Nephron progenitor cell (in vitro differentiated cells): ENCODE data around the gene CPZ.
"Not testable (repeated sequence)": the region's sequence is repeated elsewhere in the genome, so short reads cannot be mapped to it uniquely, and the experiment has no call there.

Experiments
- DNase-seq: peaks from one replicate; pipeline ENCODE4 v3.0.0; 2021
- H3K27ac Mint-ChIP-seq: 2 replicates; pipeline ENCODE4 v1.8.0; 2021; ENCODE audit warnings: mild to moderate bottlenecking, moderate library complexity, mixed read lengths
- H3K27me3 Mint-ChIP-seq: 2 replicates; pipeline ENCODE4 v1.8.0; 2021; ENCODE audit warnings: mild to moderate bottlenecking, low read depth, mixed read lengths; ENCODE audit not compliant: poor library complexity
- H3K36me3 Mint-ChIP-seq: 2 replicates; pipeline ENCODE4 v1.8.0; 2021; ENCODE audit warnings: low read depth, mixed read lengths
- H3K4me1 Mint-ChIP-seq: 2 replicates; pipeline ENCODE4 v1.8.0; 2021; ENCODE audit warnings: mixed read lengths
- H3K4me3 Mint-ChIP-seq: 2 replicates; pipeline ENCODE4 v1.8.0; 2021; ENCODE audit warnings: mild to moderate bottlenecking, moderate library complexity, mixed read lengths
- H3K9me3 Mint-ChIP-seq: 2 replicates; pipeline ENCODE4 v1.8.0; 2021; ENCODE audit warnings: mild to moderate bottlenecking, moderate library complexity, mixed read lengths
- TF ChIP-seq, protein P1 (sequence below): fragments of 200-600 bp; sonication (generic); IDR thresholded peaks from 2 replicates; pipeline ENCODE4 v1.5.0; 2021; ENCODE audit warnings: antibody characterized with exemption

Gene CPZ

DNA sequence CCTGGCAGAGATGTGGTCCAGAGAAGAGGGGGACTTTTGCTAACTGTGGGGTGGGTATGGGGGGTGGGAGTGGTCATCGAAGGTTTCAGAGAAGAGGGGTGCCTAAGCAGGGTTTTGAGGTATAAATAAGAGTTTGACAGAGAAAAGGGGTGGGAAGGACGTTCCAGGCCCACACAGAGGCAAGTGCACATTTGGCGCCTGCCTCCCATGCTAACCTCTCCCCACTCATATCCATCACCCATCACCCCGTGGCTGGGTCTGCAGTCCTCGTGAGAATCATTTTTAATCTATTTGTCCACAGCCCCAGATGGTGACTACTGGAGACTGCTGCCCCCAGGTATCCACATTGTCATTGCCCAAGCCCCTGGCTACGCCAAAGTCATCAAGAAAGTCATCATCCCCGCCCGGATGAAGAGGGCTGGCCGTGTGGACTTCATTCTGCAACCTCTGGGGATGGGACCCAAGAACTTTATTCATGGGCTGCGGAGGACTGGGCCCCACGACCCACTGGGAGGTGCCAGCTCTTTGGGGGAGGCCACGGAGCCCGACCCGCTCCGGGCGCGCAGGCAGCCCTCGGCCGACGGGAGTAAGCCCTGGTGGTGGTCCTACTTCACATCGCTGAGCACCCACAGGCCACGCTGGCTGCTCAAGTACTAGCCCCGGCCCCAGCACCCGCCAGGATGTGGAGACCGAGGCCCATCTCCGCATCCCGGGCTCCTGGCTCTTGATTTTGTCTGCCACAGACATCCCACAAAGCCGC, 26.6 kb downstream of the CPZ start:
- H3K27me3 Mint-ChIP-seq = peaks cover 4% of the 10 kb centered on the region
- no peaks in the 10 kb centered on the region for H3K9me3 Mint-ChIP-seq
- no peak overlapping the region for H3K27ac Mint-ChIP-seq
- TF ChIP-seq, protein P1, sequence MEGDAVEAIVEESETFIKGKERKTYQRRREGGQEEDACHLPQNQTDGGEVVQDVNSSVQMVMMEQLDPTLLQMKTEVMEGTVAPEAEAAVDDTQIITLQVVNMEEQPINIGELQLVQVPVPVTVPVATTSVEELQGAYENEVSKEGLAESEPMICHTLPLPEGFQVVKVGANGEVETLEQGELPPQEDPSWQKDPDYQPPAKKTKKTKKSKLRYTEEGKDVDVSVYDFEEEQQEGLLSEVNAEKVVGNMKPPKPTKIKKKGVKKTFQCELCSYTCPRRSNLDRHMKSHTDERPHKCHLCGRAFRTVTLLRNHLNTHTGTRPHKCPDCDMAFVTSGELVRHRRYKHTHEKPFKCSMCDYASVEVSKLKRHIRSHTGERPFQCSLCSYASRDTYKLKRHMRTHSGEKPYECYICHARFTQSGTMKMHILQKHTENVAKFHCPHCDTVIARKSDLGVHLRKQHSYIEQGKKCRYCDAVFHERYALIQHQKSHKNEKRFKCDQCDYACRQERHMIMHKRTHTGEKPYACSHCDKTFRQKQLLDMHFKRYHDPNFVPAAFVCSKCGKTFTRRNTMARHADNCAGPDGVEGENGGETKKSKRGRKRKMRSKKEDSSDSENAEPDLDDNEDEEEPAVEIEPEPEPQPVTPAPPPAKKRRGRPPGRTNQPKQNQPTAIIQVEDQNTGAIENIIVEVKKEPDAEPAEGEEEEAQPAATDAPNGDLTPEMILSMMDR = no peak
- no peaks in the 10 kb centered on the region for H3K4me1 Mint-ChIP-seq
- no peak for DNase-seq
- no peak overlapping the region for H3K4me3 Mint-ChIP-seq
- H3K36me3 Mint-ChIP-seq = no peaks in the 10 kb centered on the region

DNA sequence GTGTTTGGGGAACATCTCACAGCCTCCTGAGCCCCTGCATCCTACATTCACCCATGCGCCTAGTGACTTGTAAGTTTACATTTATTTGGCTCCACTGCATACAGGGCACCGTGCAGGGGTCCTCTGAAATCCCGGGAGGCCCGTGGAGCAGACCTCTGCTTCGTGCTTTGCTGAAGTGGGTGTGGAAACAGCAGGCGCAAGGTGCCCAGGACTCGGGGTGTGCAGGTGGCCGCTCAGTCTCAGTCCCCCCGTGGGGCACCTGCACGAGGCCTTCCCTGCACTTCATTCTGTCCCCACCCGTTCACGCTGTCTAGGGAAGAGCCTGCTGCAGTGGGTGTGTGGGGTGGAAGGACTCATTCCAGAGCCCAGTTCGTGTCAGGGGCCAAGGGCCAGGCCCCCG, 28.6 kb downstream of the CPZ start:
- not testable (repeated sequence) for H3K4me1 Mint-ChIP-seq, DNase-seq, H3K9me3 Mint-ChIP-seq, H3K4me3 Mint-ChIP-seq, H3K27me3 Mint-ChIP-seq, H3K36me3 Mint-ChIP-seq, H3K27ac Mint-ChIP-seq

DNA sequence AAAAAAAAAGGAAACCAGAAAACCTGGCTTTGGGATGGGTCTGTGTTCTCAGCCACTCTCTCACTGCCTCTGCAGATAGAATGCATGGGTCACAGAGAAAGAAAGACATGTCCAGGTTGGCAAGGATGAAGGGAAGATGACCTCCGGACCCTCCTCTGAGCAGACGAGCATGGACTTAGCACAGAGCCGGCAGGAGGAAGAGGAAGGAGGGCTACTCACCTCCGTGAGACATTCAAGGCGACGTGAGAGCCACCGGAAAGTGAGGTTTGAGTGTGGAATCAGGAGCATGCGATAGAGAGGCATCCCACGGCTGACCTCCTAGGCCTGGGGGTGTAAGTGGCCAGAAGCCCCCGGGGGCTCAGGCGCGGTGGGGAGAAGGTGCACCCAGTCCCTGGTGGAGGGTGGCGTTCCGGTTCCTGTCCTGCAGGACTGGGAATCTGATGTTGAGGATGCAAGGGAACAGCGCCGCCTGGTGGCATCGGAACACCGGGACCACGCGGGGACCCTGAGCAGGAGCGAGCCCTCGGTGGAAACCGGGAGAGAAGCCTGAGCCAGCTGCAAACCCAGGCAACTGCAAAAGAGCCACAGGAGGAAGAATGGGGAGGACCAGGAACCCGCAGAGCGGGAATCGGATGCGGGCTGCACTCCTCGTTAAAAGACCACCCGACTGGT, 32.2 kb downstream of the CPZ start:
- H3K36me3 Mint-ChIP-seq, H3K27me3 Mint-ChIP-seq, H3K27ac Mint-ChIP-seq, H3K9me3 Mint-ChIP-seq, H3K4me3 Mint-ChIP-seq, H3K4me1 Mint-ChIP-seq, DNase-seq: not testable (repeated sequence)

DNA sequence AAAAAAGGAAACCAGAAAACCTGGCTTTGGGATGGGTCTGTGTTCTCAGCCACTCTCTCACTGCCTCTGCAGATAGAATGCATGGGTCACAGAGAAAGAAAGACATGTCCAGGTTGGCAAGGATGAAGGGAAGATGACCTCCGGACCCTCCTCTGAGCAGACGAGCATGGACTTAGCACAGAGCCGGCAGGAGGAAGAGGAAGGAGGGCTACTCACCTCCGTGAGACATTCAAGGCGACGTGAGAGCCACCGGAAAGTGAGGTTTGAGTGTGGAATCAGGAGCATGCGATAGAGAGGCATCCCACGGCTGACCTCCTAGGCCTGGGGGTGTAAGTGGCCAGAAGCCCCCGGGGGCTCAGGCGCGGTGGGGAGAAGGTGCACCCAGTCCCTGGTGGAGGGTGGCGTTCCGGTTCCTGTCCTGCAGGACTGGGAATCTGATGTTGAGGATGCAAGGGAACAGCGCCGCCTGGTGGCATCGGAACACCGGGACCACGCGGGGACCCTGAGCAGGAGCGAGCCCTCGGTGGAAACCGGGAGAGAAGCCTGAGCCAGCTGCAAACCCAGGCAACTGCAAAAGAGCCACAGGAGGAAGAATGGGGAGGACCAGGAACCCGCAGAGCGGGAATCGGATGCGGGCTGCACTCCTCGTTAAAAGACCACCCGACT, 37.8 kb downstream of the CPZ start:
- H3K9me3 Mint-ChIP-seq, H3K27me3 Mint-ChIP-seq, DNase-seq, H3K4me3 Mint-ChIP-seq, H3K4me1 Mint-ChIP-seq, H3K27ac Mint-ChIP-seq, H3K36me3 Mint-ChIP-seq: not testable (repeated sequence)

DNA sequence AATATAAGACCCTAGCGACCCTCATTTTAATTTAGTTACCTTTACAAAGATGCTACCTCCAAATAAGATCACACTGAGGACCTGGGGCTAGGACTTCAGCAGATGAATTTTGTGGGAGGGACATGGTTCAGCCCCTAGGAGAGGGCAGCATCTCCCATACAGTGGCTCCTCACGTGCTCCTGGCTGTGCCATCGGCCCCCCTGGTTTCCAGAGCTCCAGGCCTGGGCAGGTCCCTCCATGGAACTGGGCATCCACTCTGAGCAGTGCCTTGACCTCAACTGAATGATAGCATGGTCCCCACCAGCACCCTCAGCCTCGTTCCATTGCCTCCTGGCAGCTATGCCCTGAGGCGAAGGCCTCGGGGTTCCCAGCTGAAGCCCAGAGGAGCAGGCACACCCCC, 39.3 kb downstream of the CPZ start:
- not testable (repeated sequence) for H3K36me3 Mint-ChIP-seq, H3K27me3 Mint-ChIP-seq, H3K4me1 Mint-ChIP-seq, H3K4me3 Mint-ChIP-seq, H3K9me3 Mint-ChIP-seq, DNase-seq, H3K27ac Mint-ChIP-seq

DNA sequence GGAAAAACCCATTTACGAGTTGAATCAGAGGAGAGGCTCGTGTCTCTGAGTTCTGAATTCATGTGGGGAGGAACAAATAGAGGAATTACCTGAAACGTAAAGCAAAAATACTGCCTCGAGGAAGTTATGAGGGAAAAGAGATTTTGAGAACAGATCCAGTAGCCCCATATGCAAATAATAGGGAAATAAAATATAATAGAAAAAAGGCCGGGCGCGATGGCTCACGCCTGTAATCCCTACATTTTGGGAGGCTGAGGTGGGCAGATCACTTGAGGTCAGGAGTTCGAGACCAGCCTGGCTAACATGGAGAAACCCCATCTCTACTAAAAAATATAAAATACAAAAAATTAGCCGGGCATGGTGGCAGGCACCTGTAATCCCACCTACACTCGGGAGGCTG, 42.2 kb downstream of the CPZ start:
- not testable (repeated sequence) for H3K27ac Mint-ChIP-seq, H3K4me1 Mint-ChIP-seq, H3K4me3 Mint-ChIP-seq, H3K36me3 Mint-ChIP-seq, H3K9me3 Mint-ChIP-seq, DNase-seq
- H3K27me3 Mint-ChIP-seq = peaks cover 19% of the 10 kb centered on the region

DNA sequence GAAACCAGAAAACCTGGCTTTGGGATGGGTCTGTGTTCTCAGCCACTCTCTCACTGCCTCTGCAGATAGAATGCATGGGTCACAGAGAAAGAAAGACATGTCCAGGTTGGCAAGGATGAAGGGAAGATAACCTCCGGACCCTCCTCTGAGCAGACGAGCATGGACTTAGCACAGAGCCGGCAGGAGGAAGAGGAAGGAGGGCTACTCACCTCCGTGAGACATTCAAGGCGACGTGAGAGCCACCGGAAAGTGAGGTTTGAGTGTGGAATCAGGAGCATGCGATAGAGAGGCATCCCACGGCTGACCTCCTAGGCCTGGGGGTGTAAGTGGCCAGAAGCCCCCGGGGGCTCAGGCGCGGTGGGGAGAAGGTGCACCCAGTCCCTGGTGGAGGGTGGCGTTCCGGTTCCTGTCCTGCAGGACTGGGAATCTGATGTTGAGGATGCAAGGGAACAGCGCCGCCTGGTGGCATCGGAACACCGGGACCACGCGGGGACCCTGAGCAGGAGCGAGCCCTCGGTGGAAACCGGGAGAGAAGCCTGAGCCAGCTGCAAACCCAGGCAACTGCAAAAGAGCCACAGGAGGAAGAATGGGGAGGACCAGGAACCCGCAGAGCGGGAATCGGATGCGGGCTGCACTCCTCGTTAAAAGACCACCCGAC, 43.5 kb downstream of the CPZ start:
- peaks cover 25% of the 10 kb centered on the region for H3K27me3 Mint-ChIP-seq
- H3K9me3 Mint-ChIP-seq, H3K27ac Mint-ChIP-seq, H3K4me3 Mint-ChIP-seq, H3K36me3 Mint-ChIP-seq, DNase-seq: not testable (repeated sequence)
- peaks cover 21% of the 10 kb centered on the region for H3K4me1 Mint-ChIP-seq

DNA sequence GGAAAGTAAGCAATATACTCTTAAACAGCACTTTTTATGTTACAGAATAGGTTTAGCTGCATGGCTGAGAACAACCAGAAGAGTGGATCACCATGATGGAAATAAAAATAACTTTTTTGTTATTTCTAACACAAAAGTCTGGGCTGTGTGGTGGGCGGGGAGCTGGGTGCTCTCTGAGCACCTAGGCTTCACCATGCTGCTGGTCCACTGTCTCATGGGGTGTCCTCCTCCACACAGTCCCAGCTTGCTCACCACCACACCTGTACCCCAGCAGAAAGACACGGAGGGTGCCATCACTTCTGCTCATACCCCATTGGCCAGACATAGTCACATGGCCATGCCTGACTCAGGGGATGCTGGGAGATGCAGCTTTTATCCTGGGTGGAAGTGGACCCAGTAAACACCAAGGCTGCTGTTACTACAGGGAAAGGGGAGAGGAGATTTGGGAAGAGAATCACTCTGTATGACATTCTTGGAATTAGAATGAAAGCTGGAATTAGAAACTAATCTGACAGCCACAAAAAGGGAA, 45.0 kb downstream of the CPZ start:
- Mint-ChIP-seq H3K27ac (no peak overlapping the region), H3K9me3 (no peaks in the 10 kb centered on the region), H3K27me3 (peaks cover 31% of the 10 kb centered on the region), H3K4me1 (peaks cover 23% of the 10 kb centered on the region), H3K4me3 (no peak overlapping the region), H3K36me3 (no peaks in the 10 kb centered on the region)
- DNase-seq = no peak
- TF ChIP-seq, protein P1 = no peak
